ENCODE data around the gene DEDD2.

Gene DEDD2

GRCh38 chr19:42254089-42254849 is 36.8 kb upstream of the DEDD2 start:
- DNase-seq (ENCODE audit: extremely low read depth, low read depth), result no peak
- TF ChIP-seq CTCF (IDR thresholded peaks at IDR 0.05; ENCODE audit: low read depth, low read length, missing control alignments), result no peak
- peak overlapping the region; percentile 93 for H3K4me3 ChIP-seq (replicated peaks; ENCODE audit: low read depth, low read length)

- H3K4me3 ChIP-seq (replicated peaks; ENCODE audit: low read depth, low read length), result peak overlapping the region; percentile 93
- no peak for DNase-seq (ENCODE audit: extremely low read depth, low read depth)
- TF ChIP-seq CTCF (IDR thresholded peaks at IDR 0.05; ENCODE audit: low read depth, low read length, missing control alignments), result no peak
These were observed 36.0 kb upstream of the DEDD2 start for GRCh38 chr19:42253245-42254088.

GRCh38 chr19:42252365-42253244 is 35.1 kb upstream of the DEDD2 start:
- no peak for DNase-seq (ENCODE audit: extremely low read depth, low read depth)
- peak overlapping the region; percentile 93 for H3K4me3 ChIP-seq (replicated peaks; ENCODE audit: low read depth, low read length)
- no peak for TF ChIP-seq CTCF (IDR thresholded peaks at IDR 0.05; ENCODE audit: low read depth, low read length, missing control alignments)

- no peak for DNase-seq (ENCODE audit: extremely low read depth, low read depth)
- no peak for TF ChIP-seq CTCF (IDR thresholded peaks at IDR 0.05; ENCODE audit: low read depth, low read length, missing control alignments)
- H3K4me3 ChIP-seq (replicated peaks; ENCODE audit: low read depth, low read length), result peak overlapping the region; percentile 93
These were observed 34.3 kb upstream of the DEDD2 start for GRCh38 chr19:42251572-42252358.

- TF ChIP-seq CTCF (IDR thresholded peaks at IDR 0.05; ENCODE audit: low read depth, low read length, missing control alignments), result no peak
- H3K4me3 ChIP-seq (replicated peaks; ENCODE audit: low read depth, low read length), result peak overlapping the region; percentile 93
- no peak for DNase-seq (ENCODE audit: extremely low read depth, low read depth)
These were observed 33.4 kb upstream of the DEDD2 start for GRCh38 chr19:42250666-42251531.
